ENCODE results near the gene NDUFB4. TPM values are rescaled to one million over a fixed set of nuclear protein-coding genes. Genes with fewer than 3 reads are reported as not detected.
"Not testable (repeated sequence)": the region's sequence is repeated elsewhere in the genome, so short reads cannot be mapped to it uniquely, and the experiment has no call there.

NDUFB4 gene
- total and polyA plus RNA-seq, 9 of the 15 experiments (the other 6 are each of a cell fraction or from before 2014, with no cell fraction given): 124 to 670 (median 227) TPM

DNA sequence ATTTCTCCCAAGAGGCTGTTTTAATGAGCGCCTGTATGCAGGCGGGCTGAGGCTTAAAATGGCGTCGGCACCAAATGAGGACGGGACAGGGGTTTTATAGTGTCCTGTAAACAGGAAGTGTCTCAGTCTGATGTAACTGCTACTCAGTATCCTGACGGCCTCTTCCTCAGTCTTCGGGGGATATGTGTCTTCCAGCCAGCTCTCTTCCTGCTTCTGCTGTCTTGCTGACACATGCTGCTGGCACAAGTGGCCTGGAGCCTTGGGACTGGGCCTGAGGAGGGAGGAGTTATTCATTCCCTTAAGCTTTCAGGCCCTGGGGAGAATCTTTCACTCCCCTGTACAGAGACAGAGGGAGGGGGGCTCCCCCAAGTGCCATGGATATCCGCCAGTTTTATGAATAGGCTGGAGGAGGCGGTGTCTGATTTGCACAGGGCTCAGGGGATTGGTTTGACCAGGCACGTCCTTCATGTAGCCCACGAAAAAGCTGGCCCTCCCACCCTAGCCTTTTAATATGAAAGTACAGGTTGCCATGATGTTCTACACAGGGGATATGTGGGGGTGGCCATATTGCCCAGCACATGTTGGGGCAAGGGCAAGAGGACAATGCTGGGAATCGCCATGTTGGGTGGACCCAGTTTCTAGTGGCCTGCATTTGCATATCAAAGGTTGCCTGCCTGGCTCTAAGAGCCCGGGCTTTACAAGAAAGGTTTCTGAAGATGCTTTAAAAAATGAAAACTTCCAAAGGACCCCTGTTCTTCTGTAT, 19.9 kb downstream of the NDUFB4 start (continued):
- TF ChIP-seq, protein P1, sequence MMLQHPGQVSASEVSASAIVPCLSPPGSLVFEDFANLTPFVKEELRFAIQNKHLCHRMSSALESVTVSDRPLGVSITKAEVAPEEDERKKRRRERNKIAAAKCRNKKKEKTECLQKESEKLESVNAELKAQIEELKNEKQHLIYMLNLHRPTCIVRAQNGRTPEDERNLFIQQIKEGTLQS (IDR thresholded peaks at IDR 0.05): 0 out of 2 replicates have a peak, but pooled peaks have one; percentile 7
- TF ChIP-seq, protein P1 (CRISPR knock-in tag; conservative IDR thresholded peaks at IDR 0.05): no peak
- TF ChIP-seq ZNF3 (CRISPR knock-in tag; IDR thresholded peaks at IDR 0.05): no peak
- TF ChIP-seq FOXM1 (IDR thresholded peaks at IDR 0.05; ENCODE audit: low read depth): no peak
- no peak for TF ChIP-seq FOXM1 (CRISPR knock-in tag; IDR thresholded peaks at IDR 0.05; ENCODE audit: low read depth)
- no peak for TF ChIP-seq BACH1 (tag; IDR thresholded peaks at IDR 0.05)
- TF ChIP-seq GTF2A2 (tag; IDR thresholded peaks at IDR 0.05): no peak

DNA sequence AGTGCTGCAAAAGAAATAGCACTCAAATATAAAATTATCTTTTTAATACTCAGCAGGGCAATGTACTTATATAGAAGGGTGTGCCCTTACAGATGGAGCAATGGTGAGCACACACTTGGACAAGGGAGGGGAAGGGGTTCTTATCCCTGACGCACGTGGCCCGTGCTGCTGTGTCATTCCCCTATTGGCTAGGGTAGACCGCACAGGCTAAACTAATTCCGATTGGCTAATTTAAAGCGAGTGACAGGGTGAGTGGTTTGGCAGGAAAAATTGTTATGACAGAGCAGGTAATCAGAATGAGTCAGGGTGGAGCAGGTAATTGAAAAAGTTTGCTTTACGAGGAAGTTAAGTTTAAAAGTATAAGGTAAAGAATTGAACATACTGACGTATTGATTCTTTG, 20.6 kb downstream of the NDUFB4 start:
- TF ChIP-seq, protein P2, sequence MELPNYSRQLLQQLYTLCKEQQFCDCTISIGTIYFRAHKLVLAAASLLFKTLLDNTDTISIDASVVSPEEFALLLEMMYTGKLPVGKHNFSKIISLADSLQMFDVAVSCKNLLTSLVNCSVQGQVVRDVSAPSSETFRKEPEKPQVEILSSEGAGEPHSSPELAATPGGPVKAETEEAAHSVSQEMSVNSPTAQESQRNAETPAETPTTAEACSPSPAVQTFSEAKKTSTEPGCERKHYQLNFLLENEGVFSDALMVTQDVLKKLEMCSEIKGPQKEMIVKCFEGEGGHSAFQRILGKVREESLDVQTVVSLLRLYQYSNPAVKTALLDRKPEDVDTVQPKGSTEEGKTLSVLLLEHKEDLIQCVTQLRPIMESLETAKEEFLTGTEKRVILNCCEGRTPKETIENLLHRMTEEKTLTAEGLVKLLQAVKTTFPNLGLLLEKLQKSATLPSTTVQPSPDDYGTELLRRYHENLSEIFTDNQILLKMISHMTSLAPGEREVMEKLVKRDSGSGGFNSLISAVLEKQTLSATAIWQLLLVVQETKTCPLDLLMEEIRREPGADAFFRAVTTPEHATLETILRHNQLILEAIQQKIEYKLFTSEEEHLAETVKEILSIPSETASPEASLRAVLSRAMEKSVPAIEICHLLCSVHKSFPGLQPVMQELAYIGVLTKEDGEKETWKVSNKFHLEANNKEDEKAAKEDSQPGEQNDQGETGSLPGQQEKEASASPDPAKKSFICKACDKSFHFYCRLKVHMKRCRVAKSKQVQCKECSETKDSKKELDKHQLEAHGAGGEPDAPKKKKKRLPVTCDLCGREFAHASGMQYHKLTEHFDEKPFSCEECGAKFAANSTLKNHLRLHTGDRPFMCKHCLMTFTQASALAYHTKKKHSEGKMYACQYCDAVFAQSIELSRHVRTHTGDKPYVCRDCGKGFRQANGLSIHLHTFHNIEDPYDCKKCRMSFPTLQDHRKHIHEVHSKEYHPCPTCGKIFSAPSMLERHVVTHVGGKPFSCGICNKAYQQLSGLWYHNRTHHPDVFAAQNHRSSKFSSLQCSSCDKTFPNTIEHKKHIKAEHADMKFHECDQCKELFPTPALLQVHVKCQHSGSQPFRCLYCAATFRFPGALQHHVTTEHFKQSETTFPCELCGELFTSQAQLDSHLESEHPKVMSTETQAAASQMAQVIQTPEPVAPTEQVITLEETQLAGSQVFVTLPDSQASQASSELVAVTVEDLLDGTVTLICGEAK (IDR thresholded peaks at IDR 0.05): peak; percentile 58; the same call in 1 of the 2 replicates
- TF ChIP-seq, protein P2 (CRISPR knock-in tag; IDR thresholded peaks at IDR 0.05): not testable (repeated sequence)
- TF ChIP-seq, protein P3, sequence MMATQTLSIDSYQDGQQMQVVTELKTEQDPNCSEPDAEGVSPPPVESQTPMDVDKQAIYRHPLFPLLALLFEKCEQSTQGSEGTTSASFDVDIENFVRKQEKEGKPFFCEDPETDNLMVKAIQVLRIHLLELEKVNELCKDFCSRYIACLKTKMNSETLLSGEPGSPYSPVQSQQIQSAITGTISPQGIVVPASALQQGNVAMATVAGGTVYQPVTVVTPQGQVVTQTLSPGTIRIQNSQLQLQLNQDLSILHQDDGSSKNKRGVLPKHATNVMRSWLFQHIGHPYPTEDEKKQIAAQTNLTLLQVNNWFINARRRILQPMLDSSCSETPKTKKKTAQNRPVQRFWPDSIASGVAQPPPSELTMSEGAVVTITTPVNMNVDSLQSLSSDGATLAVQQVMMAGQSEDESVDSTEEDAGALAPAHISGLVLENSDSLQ (IDR thresholded peaks at IDR 0.05): peak; percentile 47; the same call in 1 of the 2 replicates
- 70% methylated on average over 6 of the region's 8 CpGs for WGBS (ENCODE audit: insufficient coverage, low coverage, missing lambda C conversion rate)
- FAIRE-seq; H2AFZ ChIP-seq (ENCODE audit: low read depth, low read length); H3K4me1 ChIP-seq (replicated peaks in 1 of 2; ENCODE audit: control insufficient read depth in 2 of 2, insufficient read depth in 2 of 2, low read length in 2 of 2); H3K79me2 ChIP-seq (ENCODE audit: control insufficient read depth, insufficient read depth, low read length); H3K27me3 ChIP-seq (ENCODE audit: control insufficient read depth in 2 of 2, insufficient read depth in 2 of 2, low read length in 2 of 2); DNase-seq (ENCODE audit: extremely low read depth in 1 of 4, low spot score in 3 of 4); H3K36me3 ChIP-seq (ENCODE audit: control insufficient read depth, insufficient read depth, low read length); H4K20me1 ChIP-seq (replicated peaks; ENCODE audit: control insufficient read depth, insufficient read depth, low read length); ATAC-seq; H3K9me3 ChIP-seq (replicated peaks; ENCODE audit: control insufficient read depth, insufficient read depth, low read depth, low read length); H3K27ac ChIP-seq (ENCODE audit: extremely low read depth, low read depth, low read length); BruUV-seq (replicated peaks); H3K9me1 ChIP-seq (ENCODE audit: control insufficient read depth, insufficient read depth, low read length); H3K4me3 ChIP-seq; CTCF ChIA-PET (ENCODE audit: low intra/inter-chr PET ratio); H3K9ac ChIP-seq (ENCODE audit: insufficient read depth in 1 of 2, low read depth in 2 of 2, low read length in 2 of 2); H3K4me2 ChIP-seq (ENCODE audit: insufficient read depth, low read length); in situ Hi-C loops (cut with MboI); POLR2A ChIA-PET: not testable (repeated sequence)
- intact Hi-C loops (cut with micrococcal nuclease): loop anchor here (10.0 kb wide), 1 partner anchor 288 kb away; the partner anchor contains the start of gene STXBP5L

Data from K562 (cell line).